Astrocyte of the spinal cord (primary cell): Measurements from ENCODE around the gene KCNH8.

ENCODE experiments used
- DNase-seq: peaks from one replicate; pipeline ENCODE4 v3.0.0; 2011; ENCODE audit warnings: low read depth, low spot score
- H3K4me3 ChIP-seq: 2 replicates; pipeline ENCODE4 v1.5.1; 2011; ENCODE audit warnings: low read depth, mild to moderate bottlenecking, low read length, moderate library complexity
- CTCF ChIP-seq: IDR thresholded peaks from 2 replicates; pipeline ENCODE4 v1.5.1; 2012; ENCODE audit warnings: low read depth, mild to moderate bottlenecking, low read length, inconsistent platforms
- in situ Hi-C: cut with HindIII; loops from 2 replicates; pipeline ENCODE4 v1.10.0; 2017; ENCODE audit warnings: low sequenced_read_pairs

KCNH8 gene

GRCh38 chr3:19148768-19149091, 420 bp downstream of the KCNH8 start:
- in situ Hi-C loops: no loop called here
- H3K4me3 ChIP-seq: no peak overlapping the region
- no peak for TF ChIP-seq CTCF
- DNase-seq: no peak

- peak; percentile 47 for DNase-seq
- no peak for TF ChIP-seq CTCF
- H3K4me3 ChIP-seq: no peak overlapping the region
- in situ Hi-C loops: no loop called here
Measured at GRCh38 chr3:19149368-19149767, 1.1 kb downstream of the KCNH8 start.

- in situ Hi-C loops: no loop called here
- no peak overlapping the region for H3K4me3 ChIP-seq
- DNase-seq: no peak
- no peak for TF ChIP-seq CTCF
Measured at GRCh38 chr3:19151171-19151570, 2.9 kb downstream of the KCNH8 start.

- DNase-seq: no peak
- TF ChIP-seq CTCF: no peak
- H3K4me3 ChIP-seq: no peak overlapping the region
- in situ Hi-C loops: no loop called here
Measured at GRCh38 chr3:19154693-19155250, 6.5 kb downstream of the KCNH8 start.

GRCh38 chr3:19155375-19155774, 7.1 kb downstream of the KCNH8 start:
- no peak for TF ChIP-seq CTCF
- H3K4me3 ChIP-seq: no peak overlapping the region
- in situ Hi-C loops: no loop called here
- DNase-seq: no peak

GRCh38 chr3:19159966-19160635, 11.8 kb downstream of the KCNH8 start:
- H3K4me3 ChIP-seq: no peak overlapping the region
- no peak for TF ChIP-seq CTCF
- no peak for DNase-seq
- in situ Hi-C loops: no loop called here
